ENCODE measurements around the gene RPAP2. TPM values are rescaled to one million over a fixed set of nuclear protein-coding genes. Genes with fewer than 3 reads are reported as not detected.
A peak's percentile ranks its signal among the peaks of the same experiment; 100 is the strongest.
"Not testable (repeated sequence)": the region's sequence is repeated elsewhere in the genome, so short reads cannot be mapped to it uniquely, and the experiment has no call there.

The RPAP2 gene
- total RNA-seq, result 5.5 and 9.9 TPM in 2 replicates

DNA sequence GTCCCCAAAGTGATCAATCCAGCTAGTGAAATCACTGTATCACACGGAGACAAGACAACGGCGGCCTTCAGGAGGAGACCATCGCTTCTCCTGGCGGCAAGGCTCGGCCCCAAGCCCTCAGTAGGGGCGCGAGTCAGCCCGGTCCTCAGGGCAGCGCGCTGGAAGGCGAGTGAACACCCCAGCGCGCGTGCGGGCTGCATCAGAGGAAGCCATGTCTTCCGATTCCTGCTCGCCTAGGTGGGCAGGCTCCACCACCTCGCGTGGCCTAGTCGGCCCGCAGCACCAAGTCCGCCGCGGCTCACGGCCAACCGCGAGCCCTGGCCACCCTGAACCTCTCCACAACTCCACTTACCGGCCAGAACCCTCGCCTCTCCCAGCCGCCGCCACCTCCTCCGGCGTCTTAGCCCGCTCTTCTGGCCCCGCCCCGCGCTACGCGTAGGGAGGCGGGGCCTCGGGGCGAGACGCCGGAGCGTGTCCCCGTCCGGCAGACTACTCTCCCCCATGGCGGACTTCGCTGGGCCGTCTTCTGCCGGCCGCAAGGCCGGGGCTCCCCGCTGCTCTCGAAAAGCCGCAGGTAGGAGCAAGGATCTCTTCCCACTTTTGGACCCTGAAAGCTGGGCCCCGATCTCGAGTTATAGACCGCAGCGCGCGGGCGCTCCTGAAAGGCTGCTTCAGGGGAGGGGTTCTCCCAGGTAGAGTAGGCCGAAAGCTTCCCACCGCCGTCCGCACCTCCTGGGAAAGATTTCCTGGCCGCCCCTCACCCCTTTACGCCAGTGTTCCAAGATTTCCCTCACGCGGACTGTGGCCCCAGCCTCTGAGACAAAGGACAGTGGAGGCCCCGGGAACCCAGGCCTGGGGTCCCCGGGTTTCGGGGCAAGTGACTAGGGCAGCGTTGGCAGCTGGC is at the start of gene RPAP2, which contains the start of gene GLMN:
Gene RPAP2 (plus strand): TSS at position 487 of the 904 bp plus-strand sequence. CDS start 15 bp downstream, at position 502.
Gene GLMN (minus strand): TSS at position 415 of the 904 bp plus-strand sequence. CDS start 988 bp downstream, outside the sequence.
- peak; percentile 82 for DNase-seq (ENCODE audit: low read depth)
- peak within 1 kb of the TSS; percentile 71 for H3K4me3 ChIP-seq (ENCODE audit: low read depth, low read length)
- TF ChIP-seq, protein P1, sequence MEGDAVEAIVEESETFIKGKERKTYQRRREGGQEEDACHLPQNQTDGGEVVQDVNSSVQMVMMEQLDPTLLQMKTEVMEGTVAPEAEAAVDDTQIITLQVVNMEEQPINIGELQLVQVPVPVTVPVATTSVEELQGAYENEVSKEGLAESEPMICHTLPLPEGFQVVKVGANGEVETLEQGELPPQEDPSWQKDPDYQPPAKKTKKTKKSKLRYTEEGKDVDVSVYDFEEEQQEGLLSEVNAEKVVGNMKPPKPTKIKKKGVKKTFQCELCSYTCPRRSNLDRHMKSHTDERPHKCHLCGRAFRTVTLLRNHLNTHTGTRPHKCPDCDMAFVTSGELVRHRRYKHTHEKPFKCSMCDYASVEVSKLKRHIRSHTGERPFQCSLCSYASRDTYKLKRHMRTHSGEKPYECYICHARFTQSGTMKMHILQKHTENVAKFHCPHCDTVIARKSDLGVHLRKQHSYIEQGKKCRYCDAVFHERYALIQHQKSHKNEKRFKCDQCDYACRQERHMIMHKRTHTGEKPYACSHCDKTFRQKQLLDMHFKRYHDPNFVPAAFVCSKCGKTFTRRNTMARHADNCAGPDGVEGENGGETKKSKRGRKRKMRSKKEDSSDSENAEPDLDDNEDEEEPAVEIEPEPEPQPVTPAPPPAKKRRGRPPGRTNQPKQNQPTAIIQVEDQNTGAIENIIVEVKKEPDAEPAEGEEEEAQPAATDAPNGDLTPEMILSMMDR (IDR thresholded peaks at IDR 0.05; ENCODE audit: insufficient read depth, low read depth, low read length), result peak; percentile 28

DNA sequence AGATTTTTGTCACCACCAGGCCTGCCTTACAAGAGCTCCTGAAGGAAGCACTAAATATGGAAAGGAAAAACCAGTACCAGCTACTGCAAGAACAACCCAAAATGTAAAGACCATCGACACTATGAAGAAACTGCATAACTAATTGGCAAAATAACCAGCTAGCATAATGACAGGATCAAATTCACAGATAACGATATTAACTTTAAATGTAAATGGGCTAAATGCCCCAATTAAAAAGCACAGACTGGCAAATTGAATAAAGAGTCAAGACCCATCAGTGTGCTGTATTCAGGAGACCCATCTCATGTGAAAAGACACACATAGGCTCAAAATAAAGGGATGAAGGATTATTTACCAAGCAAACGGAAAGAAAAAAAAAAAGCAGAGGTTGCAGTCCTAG is 44.1 kb upstream of the RPAP2 start:
- not testable (repeated sequence) for H3K4me3 ChIP-seq (ENCODE audit: low read depth, low read length); DNase-seq (ENCODE audit: low read depth)

DNA sequence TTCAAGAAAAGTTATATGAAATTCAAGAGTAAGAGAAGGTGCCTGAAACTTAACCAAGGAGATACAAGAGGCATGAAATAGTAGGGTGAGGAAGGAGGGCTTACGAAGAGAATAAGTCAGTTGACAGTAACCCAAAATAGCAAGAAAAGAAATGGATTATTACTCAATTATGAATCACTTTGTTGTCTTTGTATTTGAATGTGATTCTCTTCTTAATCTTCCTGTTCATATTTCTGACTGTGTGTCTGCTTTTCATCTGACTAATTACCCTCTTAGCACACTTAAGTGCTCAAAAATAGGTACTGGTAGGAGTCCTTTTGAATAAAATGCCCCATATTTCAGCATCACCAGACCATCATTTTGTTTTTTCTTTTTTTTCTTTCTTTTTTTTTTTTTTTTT is 39.5 kb upstream of the RPAP2 start:
- TF ChIP-seq, protein P1 (IDR thresholded peaks at IDR 0.05; ENCODE audit: insufficient read depth, low read depth, low read length), result no peak
- no peak overlapping the region for H3K4me3 ChIP-seq (ENCODE audit: low read depth, low read length)
- no peak for DNase-seq (ENCODE audit: low read depth)

DNA sequence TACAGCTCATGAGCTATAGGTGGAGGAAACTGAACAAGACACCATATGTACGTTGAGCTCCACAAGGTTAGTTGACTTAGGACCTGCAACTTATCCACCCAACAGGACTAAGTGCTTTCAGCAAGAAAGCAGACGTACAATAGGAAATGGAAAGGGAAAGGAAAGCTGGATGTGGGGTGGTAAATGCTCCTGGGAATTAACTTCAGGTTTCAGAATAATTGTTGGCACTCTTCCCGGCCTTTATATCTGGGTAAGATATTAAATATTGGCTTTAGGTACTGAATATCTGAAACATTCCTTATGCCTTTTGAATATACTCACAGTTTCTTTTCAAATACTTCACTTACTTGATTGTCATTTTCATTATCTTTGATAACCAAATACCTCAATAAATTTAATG is 36.3 kb upstream of the RPAP2 start:
- TF ChIP-seq, protein P1 (IDR thresholded peaks at IDR 0.05; ENCODE audit: insufficient read depth, low read depth, low read length), result no peak
- DNase-seq (ENCODE audit: low read depth), result no peak
- H3K4me3 ChIP-seq (ENCODE audit: low read depth, low read length), result no peak overlapping the region

DNA sequence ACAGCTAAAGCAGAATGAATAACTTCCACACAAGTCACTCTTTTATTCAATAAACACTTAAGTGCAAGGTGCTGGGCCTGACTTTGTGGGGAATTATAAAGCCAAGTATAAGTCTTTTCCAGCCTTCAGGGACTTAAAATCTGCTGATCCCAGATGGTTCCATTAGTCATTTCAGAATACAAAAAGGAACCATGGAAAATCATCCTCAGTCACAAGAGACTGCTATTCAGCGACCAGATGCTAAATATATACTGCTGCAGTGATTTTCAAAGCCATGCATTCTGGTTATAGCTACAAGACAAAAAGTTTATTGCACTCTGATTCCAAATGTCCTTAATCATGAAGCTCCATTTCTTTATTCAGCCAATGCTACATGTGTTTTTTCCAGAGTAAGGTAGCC is 25.8 kb upstream of the RPAP2 start:
- TF ChIP-seq, protein P1 (IDR thresholded peaks at IDR 0.05; ENCODE audit: insufficient read depth, low read depth, low read length), result no peak
- H3K4me3 ChIP-seq (ENCODE audit: low read depth, low read length), result no peak overlapping the region
- DNase-seq (ENCODE audit: low read depth), result no peak

DNA sequence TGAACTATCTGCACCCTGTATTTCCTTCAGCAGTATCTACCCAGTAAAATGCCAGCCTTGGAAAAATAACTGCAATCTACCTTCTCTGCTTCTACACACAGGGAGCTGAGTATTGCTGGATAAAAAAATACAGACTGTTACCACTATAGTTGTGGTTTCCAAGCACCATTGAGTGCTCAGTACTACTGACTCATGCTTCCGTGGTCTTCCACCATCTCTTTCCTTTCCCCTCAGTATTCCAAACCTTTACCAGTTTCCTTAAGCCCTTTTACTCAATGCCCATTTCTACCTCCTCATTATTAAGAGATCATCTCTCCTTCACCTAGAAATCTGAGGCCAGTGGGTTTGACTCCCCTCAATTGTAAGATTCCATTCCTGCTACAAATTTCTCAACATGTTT is 23.9 kb upstream of the RPAP2 start:
- TF ChIP-seq, protein P1 (IDR thresholded peaks at IDR 0.05; ENCODE audit: insufficient read depth, low read depth, low read length), result no peak
- no peak overlapping the region for H3K4me3 ChIP-seq (ENCODE audit: low read depth, low read length)
- no peak for DNase-seq (ENCODE audit: low read depth)

DNA sequence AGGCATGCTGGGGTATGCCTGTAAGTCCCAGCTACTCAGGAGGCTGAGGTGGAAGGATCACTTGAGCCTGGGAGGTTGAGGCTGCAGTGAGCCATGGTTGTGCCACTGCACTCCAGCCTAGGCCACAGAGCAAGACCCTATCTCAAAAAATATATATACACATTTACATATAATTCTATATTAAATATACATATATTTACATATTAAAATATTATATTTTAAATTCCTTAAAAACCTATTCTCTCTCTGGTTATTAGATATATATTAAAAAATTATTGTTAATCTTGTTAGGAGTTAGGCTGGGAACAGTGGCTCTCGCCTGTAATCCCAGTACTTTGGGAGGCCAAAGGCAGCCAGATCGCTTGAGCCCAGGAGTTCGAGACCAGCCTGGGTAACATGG is 22.8 kb upstream of the RPAP2 start:
- no peak for DNase-seq (ENCODE audit: low read depth)
- H3K4me3 ChIP-seq (ENCODE audit: low read depth, low read length), result no peak overlapping the region
- TF ChIP-seq, protein P1 (IDR thresholded peaks at IDR 0.05; ENCODE audit: insufficient read depth, low read depth, low read length), result no peak

All from fibroblast of villous mesenchyme (primary cell).